Measurements from ENCODE around the gene ACIN1.

DNA sequence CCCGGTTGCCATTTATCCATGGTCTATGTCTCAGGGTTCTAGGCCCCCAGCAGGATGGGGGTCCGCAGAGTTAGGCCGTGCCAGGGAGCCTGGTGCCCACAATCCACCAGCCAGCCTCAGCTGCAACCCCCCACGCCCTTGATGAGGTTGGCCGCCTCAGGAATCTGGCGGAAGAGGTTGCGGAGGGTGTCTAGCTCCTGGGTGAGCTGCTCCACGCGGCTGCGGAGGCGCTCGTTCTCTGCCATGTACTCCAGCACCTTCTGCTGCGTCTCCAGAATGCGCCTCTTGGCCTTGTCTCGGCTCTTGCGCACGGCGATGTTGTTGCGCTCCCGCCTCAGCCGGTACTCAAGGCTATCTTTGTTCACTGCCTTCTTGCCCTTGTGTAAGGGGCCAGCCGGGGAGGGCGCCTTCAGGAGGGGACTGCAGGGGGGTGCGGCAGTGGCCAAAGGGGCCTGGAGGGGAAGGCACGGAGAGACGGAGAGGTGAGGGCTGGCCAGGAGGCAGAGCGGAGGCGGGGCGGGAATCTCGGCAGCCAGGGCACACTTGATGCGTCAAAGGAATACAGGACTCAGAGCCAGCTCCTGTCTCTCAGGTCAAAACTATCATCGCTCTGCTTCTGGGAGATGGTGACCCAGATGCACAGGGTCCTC, 22.6 kb upstream of the ACIN1 start:
- TF ChIP-seq, protein P1, sequence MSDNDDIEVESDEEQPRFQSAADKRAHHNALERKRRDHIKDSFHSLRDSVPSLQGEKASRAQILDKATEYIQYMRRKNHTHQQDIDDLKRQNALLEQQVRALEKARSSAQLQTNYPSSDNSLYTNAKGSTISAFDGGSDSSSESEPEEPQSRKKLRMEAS (IDR thresholded peaks at IDR 0.05) = no peak
- no peak for TF ChIP-seq POLR2A (IDR thresholded peaks at IDR 0.05; ENCODE audit: insufficient read depth in 1 of 2, low read depth in 2 of 2, low read length in 2 of 2)
- TF ChIP-seq, protein P2, sequence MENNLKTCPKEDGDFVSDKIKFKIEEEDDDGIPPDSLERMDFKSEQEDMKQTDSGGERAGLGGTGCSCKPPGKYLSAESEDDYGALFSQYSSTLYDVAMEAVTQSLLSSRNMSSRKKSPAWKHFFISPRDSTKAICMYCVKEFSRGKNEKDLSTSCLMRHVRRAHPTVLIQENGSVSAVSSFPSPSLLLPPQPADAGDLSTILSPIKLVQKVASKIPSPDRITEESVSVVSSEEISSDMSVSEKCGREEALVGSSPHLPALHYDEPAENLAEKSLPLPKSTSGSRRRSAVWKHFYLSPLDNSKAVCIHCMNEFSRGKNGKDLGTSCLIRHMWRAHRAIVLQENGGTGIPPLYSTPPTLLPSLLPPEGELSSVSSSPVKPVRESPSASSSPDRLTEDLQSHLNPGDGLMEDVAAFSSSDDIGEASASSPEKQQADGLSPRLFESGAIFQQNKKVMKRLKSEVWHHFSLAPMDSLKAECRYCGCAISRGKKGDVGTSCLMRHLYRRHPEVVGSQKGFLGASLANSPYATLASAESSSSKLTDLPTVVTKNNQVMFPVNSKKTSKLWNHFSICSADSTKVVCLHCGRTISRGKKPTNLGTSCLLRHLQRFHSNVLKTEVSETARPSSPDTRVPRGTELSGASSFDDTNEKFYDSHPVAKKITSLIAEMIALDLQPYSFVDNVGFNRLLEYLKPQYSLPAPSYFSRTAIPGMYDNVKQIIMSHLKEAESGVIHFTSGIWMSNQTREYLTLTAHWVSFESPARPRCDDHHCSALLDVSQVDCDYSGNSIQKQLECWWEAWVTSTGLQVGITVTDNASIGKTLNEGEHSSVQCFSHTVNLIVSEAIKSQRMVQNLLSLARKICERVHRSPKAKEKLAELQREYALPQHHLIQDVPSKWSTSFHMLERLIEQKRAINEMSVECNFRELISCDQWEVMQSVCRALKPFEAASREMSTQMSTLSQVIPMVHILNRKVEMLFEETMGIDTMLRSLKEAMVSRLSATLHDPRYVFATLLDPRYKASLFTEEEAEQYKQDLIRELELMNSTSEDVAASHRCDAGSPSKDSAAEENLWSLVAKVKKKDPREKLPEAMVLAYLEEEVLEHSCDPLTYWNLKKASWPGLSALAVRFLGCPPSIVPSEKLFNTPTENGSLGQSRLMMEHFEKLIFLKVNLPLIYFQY (CRISPR knock-in tag; IDR thresholded peaks at IDR 0.05; ENCODE audit: borderline replicate concordance) = no peak
- TF ChIP-seq, protein P3, sequence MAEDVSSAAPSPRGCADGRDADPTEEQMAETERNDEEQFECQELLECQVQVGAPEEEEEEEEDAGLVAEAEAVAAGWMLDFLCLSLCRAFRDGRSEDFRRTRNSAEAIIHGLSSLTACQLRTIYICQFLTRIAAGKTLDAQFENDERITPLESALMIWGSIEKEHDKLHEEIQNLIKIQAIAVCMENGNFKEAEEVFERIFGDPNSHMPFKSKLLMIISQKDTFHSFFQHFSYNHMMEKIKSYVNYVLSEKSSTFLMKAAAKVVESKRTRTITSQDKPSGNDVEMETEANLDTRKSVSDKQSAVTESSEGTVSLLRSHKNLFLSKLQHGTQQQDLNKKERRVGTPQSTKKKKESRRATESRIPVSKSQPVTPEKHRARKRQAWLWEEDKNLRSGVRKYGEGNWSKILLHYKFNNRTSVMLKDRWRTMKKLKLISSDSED (CRISPR knock-in tag; IDR thresholded peaks at IDR 0.05) = no peak

Measured in HepG2 (cell line).